HCT116 (cell line): ENCODE data around the gene CES4A.

Source experiments
- CTCF ChIP-seq, 3 experiments: fragments of 200-600 bp in 1 of 3; sonication (generic) in 1 of 3; IDR thresholded peaks in 2 of 3; conservative IDR thresholded peaks in 1 of 3; 2 replicates each; pipeline ENCODE4 v1.5.1; 2012 to 2017; ENCODE audit warnings: low read depth in 2 of 3, low read length in 2 of 3, antibody characterized with exemption in 1 of 3, borderline replicate concordance in 1 of 3, control low read depth in 1 of 3, mild to moderate bottlenecking in 1 of 3, mixed read lengths in 1 of 3, mixed run types in 1 of 3, moderate library complexity in 1 of 3; ENCODE audit not compliant: insufficient read depth in 1 of 3
- EGR1 ChIP-seq: IDR thresholded peaks from 2 replicates; pipeline ENCODE4 v1.6.1; 2012; ENCODE audit warnings: low read depth
- POLR2A ChIP-seq: IDR thresholded peaks from 2 replicates; pipeline ENCODE4 v1.7.0; 2011; ENCODE audit warnings: borderline replicate concordance; ENCODE audit not compliant: insufficient read depth, insufficient read length; ENCODE audit errors: extremely low read depth
- POLR2AphosphoS5 ChIP-seq: IDR thresholded peaks from 2 replicates; pipeline ENCODE4 v1.6.1; 2011; ENCODE audit warnings: mild to moderate bottlenecking, low read depth, low read length, moderate library complexity
- SP1 ChIP-seq: IDR thresholded peaks from 2 replicates; pipeline ENCODE4 v1.6.1; 2012; ENCODE audit warnings: low read depth
- YY1 ChIP-seq: IDR thresholded peaks from 2 replicates; pipeline ENCODE4 v1.6.1; 2011; ENCODE audit warnings: low read length, low read depth, moderate library complexity, mild to moderate bottlenecking; ENCODE audit not compliant: insufficient replicate concordance; ENCODE audit errors: extremely low read depth
- ZFX ChIP-seq: fragments of 450-650 bp; IDR thresholded peaks from 2 replicates; pipeline ENCODE4 v1.6.1; 2017

GRCh38 chr16:67025210-67025550 lies 36.8 kb downstream of the CES4A start:
- TF ChIP-seq EGR1 (no peak), SP1 (no peak), POLR2AphosphoS5 (no peak), POLR2A (no peak), CTCF (IDR thresholded peaks at IDR 0.05 in 2 of 3, conservative IDR thresholded peaks at IDR 0.05 in 1 of 3; ENCODE audit: borderline replicate concordance in 1 of 3, insufficient read depth in 1 of 3, low read depth in 2 of 3, low read length in 2 of 3) (no peak), YY1 (no peak), ZFX (no peak)
